Measurements from ENCODE around the gene IFNK. TPM values are rescaled to one million over a fixed set of nuclear protein-coding genes. Genes with fewer than 3 reads are reported as not detected.

IFNK gene
- total RNA-seq, 1 experiment from 2014 or later, result not detected

- DNase-seq (ENCODE audit: low spot score), result no peak
Observed at GRCh38 chr9:27511771-27512170, 12.3 kb upstream of the IFNK start.

DNA sequence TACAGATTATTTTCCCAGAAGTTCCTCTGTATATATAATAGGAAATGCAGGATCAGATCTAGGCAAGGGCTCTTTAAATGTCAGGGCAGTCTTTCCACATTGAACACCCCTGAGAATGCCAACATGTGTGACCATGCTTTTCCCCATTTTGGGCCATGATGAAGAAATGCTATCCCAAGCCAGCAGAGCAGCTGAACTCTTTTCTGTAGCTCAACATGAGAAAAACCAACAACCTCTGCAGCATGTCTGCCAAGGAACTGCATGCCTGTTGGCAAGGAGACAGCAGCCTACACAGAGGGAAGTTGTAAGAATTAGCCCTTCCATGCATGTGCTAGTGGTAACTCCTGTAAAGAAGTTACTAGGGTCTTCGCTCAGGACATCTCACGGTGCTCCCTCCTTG, 9.5 kb upstream of the IFNK start:
- no peak for DNase-seq (ENCODE audit: low spot score)

DNA sequence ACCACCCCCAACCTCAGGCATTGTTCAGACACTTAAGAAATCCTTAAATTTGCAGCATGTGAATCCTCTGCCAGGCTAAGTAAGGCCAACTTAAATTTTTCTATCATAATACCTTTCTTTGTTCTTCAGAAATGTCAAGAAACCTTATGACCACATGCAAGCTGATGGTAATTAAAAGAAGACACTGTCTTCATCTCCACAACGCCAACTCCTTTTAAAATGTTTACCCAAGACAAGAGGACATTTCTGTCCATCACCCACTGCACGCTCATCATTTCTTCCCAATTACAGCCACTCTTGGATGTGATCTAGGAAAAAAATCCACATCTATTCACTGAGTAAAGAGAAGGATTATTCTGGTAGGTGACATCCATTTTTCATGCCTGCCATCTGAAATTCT, 6.1 kb upstream of the IFNK start:
- no peak for DNase-seq (ENCODE audit: low spot score)

DNA sequence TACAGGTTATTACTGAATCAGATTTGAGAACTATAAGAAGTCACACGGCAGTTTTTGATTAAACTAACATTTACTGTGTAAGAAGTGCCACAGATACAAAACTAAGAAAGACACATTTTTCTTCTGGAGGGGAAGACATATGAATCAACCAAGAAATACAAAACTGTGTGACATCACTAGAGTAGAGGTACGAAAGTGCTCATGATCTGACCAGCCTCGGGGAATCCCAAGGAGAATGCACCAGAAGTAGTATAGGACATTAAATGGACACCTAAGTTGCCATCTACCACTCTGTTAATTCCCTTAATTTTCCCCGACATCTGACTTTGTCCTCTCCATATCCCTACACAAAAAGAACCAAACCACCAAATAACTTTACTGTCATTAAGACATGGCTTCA, 5.3 kb upstream of the IFNK start:
- no peak for DNase-seq (ENCODE audit: low spot score)

DNA sequence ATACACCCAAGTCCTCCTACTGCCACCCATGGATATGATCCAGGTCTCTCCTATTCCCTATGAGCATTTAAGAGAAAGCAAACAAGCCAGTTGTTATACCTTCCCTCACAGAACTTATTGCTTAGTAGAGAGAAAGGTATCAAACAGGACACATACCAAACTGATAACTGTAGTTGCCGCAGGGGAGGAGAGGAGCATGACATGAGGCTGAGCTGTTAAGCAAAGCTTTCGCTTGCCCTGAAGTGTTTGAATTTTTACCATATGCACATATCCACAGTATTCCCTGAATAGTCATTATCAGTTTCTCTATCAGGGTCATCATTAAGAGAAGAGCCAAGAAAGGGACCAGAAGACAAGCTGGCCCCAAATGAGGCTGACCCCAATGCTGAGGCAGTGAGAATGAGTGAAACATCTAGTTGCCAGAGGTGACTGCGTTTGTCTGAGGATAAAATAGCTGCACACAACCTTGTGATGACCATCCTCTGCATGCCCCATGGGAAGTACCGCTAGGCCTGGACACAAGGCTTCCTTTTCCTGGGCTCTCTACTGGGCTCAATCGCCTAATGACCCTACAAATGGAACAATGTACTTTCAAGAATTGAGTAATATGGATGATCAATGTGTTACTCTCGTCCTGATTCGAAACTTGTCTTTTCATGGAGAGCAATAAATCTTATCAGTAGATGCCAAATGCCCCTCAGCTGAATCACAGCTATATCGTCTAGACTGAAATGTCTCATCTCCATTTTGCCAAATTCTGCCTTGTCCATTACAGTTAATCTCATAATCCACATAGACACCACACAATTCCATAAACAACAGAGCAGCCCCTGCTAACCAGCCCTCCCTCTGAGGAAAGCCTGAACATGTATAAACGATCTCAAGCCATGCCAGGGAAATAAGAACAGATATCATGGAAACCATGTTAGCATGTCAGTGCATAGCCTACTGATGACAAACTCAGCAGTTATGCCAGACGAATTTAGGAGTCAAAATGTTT, 4.3 kb upstream of the IFNK start:
- no peak for DNase-seq (ENCODE audit: low spot score)

GRCh38 chr9:27520986-27521385, 3.1 kb upstream of the IFNK start:
- no peak for DNase-seq (ENCODE audit: low spot score)

- DNase-seq (ENCODE audit: low spot score), result no peak
Observed at GRCh38 chr9:27523141-27523540, 949 bp upstream of the IFNK start.

GRCh38 chr9:27527702-27528075, 3.6 kb downstream of the IFNK start:
- no peak for DNase-seq (ENCODE audit: low spot score)

GRCh38 chr9:27528076-27528885, 4.2 kb downstream of the IFNK start:
- DNase-seq (ENCODE audit: low spot score), result no peak

DNA sequence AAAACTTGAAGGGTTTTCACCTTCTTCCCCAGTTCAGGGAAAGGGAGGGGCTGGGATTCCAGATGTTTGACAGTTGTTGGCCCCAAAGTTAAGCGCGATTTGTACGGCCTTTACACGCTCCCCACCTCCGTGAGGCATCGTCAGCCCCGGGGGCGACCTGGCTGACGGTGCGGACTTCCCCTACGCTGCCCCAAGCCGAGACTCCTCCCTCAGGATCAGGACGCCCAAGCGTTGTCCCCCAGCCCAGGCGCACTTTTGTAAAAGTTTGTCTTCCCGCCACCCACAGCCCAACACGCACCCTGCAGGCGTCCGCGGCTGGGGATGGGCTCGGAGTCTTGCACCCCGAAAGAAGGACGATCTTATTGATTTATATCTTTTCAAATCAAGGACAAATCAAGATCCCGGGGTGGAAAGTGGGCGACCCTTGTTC, 4.8 kb downstream of the IFNK start:
- no peak for DNase-seq (ENCODE audit: low spot score)

DNA sequence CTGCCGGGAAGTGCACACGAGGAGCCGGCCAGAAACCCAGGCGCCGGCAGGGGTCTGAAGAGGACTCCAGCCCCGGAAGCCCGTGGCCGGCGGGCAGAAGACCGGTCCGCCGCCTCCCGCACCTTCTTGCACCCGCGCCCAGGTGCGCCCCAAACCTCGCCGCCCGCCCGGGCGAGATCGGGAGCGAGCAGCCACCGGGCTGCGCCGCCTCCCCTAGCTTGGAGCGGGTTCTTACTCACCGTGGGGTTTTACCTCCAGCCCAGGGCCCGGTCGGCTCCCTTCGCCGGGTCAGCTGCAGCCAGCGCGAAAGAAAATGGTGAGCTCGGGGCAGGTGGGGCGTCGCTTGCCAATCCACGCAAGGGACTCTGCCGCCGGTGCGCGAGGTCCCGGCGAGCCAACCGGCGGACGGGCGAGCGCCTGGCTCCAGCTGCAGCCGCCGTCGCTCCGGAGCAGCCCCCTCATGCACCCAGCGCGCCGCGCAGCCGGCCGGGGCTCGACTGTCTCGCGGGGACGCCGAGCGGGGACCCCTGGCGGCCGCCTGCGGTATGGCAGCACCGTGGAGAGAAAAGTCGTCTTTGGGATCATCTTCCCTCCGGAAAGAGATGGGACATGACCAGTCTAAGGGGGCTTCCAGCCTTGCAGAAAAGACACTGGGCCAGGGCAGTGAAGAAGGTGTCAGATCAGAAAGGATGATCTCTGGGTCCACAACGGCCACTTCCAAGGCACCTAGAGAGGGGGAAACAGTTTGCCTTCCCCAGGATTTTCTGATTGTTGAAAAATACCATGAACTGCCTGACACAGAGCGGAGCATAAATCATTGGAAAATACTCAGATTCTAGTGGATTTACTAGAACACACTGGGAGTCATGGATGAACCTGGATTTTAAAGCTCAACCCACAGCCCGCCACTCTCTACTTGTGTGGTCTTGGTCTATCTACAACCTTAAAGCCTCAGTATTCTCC, 5.5 kb downstream of the IFNK start, which contains the start of gene MOB3B:
MOB3B (minus strand) TSS at position 499 of the 963 bp plus-strand sequence. CDS start 74,264 bp downstream, outside the sequence.
- no peak for DNase-seq (ENCODE audit: low spot score)

- no peak for DNase-seq (ENCODE audit: low spot score)
Observed at GRCh38 chr9:27530915-27531755, 7.0 kb downstream of the IFNK start.

DNA sequence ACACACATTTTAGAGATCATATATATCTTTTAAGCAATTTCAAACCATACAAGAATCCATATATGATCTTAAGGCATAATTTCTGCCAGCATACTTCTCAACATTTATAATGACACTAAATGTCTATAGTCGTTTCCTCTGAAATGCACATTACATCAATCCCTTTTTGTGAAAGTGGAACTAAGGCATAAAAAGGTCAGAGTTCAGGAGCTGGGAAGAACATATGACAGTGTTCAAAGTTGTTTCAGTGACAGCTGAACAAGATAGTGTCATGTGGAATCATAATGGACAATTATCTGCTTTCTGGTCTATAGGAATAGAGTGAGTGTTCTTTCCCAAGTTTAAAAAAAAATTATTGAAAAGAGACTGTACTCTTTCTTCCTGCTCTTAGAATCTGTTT, 8.0 kb downstream of the IFNK start:
- no peak for DNase-seq (ENCODE audit: low spot score)

DNA sequence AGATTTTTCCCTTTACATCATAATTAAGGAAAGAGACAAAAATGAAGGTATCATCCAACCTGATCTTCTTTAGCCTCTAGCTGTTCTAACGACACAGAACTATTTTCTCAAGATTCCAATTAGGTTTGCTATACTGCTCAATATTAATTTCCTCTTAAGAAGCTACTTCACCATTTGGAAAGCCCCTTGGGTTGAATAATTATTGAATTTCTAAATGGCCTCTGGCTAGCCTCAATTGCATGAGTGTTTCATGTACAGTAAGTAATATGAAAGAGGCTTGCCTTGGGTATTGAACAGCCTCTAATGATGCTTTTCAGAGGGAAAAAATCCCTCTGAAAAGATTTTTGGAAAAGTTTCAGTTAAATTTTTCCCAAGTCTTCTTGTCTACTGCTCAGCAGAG, 9.2 kb downstream of the IFNK start:
- no peak for DNase-seq (ENCODE audit: low spot score)

GRCh38 chr9:27534131-27534530, 10.0 kb downstream of the IFNK start:
- DNase-seq (ENCODE audit: low spot score), result no peak

DNA sequence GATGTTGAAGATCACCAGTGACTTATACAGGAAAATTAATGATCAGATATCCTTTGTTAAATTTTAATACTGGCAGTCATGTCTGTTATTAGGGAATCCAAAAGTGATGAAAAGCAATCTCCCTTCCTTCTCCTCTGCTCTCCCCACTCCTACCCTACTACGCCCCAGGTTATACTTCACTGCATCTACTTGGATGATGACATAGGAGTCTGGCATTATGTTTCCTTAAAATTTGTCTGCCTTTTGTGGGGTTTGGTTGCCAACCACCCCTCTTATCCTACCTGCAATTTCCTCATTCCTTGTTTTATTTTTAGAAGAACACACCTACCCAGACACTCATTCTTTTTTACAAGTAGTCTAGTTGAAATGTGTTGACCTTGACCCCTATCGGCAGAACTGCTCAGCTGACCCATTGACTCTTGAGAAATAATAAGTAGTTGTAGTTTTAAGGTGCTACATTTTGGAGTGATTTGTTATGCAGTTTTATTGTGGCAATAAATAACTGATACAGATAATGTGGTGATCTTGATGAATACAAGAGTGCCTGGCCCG, 10.6 kb downstream of the IFNK start:
- no peak for DNase-seq (ENCODE audit: low spot score)

GRCh38 chr9:27535701-27536118, 11.6 kb downstream of the IFNK start:
- DNase-seq (ENCODE audit: low spot score), result no peak

GRCh38 chr9:27536168-27536567, 12.1 kb downstream of the IFNK start:
- DNase-seq (ENCODE audit: low spot score), result no peak

GRCh38 chr9:27537027-27537435, 12.9 kb downstream of the IFNK start:
- DNase-seq (ENCODE audit: low spot score), result no peak

DNA sequence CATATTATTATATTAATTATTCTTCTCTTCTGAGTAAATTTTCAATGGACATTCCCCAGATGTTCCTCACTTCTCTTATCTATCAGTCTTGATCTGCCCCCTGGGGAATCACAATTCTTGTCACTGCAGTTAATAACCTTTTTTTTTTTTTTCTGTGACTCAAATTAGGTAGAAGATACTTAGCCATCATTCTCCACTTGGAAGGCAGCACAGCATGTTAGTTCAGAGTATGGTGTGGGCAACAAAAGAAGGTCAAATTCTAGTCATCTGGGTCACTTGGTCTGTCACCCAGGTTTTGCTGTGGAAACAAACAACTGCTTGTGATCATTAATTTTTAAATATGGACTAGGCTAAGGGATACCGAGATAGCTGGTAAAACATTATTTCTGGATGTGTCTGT, 13.7 kb downstream of the IFNK start:
- no peak for DNase-seq (ENCODE audit: low spot score)
